HFF-Myc (cell line): ENCODE results near the gene TFF2.

Source experiments
- DNase-seq: peaks from one replicate; pipeline ENCODE4 v3.0.0-alpha.2; 2011; ENCODE audit warnings: low read depth; ENCODE audit errors: extremely low read depth
- H3K4me3 ChIP-seq: replicated peaks from 2 replicates; pipeline ENCODE4 v1.5.1; 2011; ENCODE audit warnings: low read depth, mild to moderate bottlenecking, control low read depth, low read length
- TF ChIP-seq, protein P1 (sequence below): IDR thresholded peaks from 2 replicates; pipeline ENCODE4 v1.5.1; 2012; ENCODE audit warnings: mild to moderate bottlenecking, low read depth, low read length, control low read depth; ENCODE audit errors: missing control alignments

Gene TFF2

DNA sequence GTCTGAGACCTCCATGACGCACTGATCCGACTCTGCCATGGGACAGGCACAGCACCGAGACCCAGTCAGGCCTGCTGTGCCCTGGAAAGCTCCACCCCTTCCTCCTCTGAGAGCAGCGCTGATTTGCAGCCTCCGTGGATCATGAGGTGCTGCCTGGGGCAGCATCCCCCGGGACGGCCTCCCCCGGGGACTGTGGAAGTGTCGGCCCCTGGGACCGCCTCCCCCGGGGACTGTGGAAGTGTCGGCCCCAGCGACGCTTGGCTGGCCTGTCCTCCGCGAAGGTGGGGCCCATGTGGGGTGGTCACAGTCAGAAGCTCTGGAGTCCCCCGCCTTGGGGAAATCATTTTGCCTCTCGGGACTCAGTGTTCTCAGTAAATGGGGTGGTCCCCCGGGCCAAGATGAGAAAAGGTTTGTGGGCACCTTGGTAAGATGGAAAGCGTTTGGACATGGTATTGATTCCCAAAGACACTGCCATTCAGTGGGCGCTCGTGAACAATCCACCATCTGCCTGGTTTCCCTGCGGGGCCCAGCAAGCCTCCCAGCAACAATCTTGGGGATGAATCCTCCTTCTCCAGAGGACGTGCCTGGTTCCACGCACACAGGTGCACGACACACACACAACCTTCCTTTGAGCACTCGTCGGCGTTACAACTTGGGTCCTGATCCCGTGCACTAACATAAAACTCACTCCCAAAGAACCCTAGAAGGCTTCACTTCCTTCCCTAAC lies 3.0 kb downstream of the TFF2 start:
- DNase-seq = no peak
- TF ChIP-seq, protein P1, sequence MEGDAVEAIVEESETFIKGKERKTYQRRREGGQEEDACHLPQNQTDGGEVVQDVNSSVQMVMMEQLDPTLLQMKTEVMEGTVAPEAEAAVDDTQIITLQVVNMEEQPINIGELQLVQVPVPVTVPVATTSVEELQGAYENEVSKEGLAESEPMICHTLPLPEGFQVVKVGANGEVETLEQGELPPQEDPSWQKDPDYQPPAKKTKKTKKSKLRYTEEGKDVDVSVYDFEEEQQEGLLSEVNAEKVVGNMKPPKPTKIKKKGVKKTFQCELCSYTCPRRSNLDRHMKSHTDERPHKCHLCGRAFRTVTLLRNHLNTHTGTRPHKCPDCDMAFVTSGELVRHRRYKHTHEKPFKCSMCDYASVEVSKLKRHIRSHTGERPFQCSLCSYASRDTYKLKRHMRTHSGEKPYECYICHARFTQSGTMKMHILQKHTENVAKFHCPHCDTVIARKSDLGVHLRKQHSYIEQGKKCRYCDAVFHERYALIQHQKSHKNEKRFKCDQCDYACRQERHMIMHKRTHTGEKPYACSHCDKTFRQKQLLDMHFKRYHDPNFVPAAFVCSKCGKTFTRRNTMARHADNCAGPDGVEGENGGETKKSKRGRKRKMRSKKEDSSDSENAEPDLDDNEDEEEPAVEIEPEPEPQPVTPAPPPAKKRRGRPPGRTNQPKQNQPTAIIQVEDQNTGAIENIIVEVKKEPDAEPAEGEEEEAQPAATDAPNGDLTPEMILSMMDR = no peak
- H3K4me3 ChIP-seq = no peak overlapping the region

- TF ChIP-seq, protein P1 = no peak
- no peak overlapping the region for H3K4me3 ChIP-seq
- no peak for DNase-seq
Observed at GRCh38 chr21:42346866-42347600, 3.8 kb downstream of the TFF2 start.

DNA sequence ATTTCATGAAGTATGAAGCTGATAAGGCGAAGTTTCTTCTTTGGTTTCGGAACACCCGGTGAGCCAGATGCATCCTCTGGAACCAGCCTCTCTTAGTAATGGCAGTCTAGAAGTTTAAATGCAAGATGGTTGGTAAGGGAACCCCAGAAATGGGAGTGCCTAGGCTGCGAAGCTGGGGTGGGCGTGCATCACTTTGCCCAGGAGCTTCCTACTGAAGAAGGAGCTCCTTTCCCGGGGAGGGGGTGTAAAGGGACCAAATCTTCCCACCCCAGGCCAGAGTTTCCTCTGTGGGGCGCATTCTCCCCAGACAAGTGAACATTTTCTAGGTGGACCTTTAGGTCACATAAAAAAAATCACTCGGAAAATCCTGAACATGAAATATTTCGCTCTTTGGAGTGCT lies 4.4 kb downstream of the TFF2 start:
- DNase-seq = no peak
- TF ChIP-seq, protein P1 = no peak
- H3K4me3 ChIP-seq = no peak overlapping the region

DNA sequence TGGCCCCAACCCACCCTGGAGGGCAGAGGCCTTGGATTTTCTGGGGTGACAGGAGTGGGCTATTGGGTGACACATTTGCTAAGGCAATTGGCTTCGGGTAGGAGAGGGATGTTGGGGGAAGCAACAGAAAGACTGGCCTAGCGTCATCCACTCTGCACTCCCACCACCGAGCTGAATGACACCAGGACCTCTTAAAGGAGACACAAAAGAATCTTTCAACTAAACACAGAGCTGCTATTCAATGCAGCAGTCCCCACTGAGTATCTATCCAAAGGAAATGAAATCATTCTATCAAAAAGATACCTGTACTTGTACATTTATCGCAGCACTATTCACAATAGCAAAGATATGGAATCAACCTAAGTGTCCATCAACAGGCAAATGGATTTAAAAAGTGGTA lies 6.2 kb downstream of the TFF2 start:
- no peak overlapping the region for H3K4me3 ChIP-seq
- TF ChIP-seq, protein P1 = no peak
- no peak for DNase-seq

GRCh38 chr21:42343963-42344510 lies 6.8 kb downstream of the TFF2 start:
- H3K4me3 ChIP-seq = no peak overlapping the region
- TF ChIP-seq, protein P1 = no peak
- no peak for DNase-seq

DNA sequence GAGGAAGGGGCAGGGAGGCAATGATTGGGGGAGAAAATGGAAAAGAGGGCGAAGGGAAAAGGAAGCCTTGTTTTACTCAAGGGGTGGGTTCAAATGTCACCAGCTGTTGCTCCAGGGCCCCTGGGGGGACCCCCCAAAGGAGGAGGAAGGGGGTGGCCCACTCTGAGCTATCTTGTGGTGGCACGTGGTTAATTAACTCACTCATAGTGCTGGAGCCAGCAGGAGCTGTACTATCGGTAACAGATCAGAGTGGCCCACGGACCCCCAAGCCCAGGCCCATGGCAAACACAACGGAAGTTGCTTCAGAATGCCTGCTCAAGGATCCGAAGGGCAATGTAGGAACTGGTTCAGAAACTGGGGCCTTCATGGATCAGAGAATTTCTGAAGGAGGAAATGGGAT lies 7.2 kb downstream of the TFF2 start:
- H3K4me3 ChIP-seq = no peak overlapping the region
- DNase-seq = no peak
- TF ChIP-seq, protein P1 = no peak
